KOPT-K1 (cell line): ENCODE data around the gene SLC9A6.

ENCODE experiments used
- H3K27ac ChIP-seq: fragments of 200-600 bp; sonication (generic); 2 replicates; pipeline ENCODE4 v1.5.1; 2016; ENCODE audit warnings: antibody characterized with exemption, mild to moderate bottlenecking, low read depth, low read length; ENCODE audit not compliant: poor library complexity, severe bottlenecking
- H3K36me3 ChIP-seq: fragments of 200-600 bp; sonication (generic); 2 replicates; pipeline ENCODE4 v1.5.1; 2017; ENCODE audit warnings: antibody characterized with exemption, mild to moderate bottlenecking, low read length, moderate library complexity; ENCODE audit not compliant: insufficient read depth
- H3K9me3 ChIP-seq: fragments of 200-600 bp; sonication (generic); 2 replicates; pipeline ENCODE4 v1.5.1; 2017; ENCODE audit warnings: antibody characterized with exemption, low read length, mild to moderate bottlenecking; ENCODE audit not compliant: insufficient read depth, poor library complexity, severe bottlenecking

The SLC9A6 gene

DNA sequence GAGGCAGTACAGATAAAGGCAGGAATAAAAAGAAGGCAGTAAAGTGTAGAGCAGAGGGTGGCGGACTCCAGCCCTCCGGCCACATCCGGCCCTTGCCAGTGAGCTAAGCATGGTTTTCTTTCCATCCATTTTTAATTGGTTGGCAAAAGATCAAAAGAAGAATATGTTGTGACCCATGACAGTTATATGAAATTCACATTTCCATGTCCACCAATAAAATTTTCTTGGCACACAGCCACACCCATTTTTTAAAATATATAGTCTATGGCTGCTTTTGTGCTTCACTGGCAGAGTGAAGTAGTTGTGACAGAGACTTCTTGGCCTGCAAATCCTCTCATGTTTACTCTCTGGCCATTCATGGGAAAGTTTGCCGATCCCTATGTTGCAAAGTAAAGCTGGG lies 29.8 kb downstream of the SLC9A6 start:
- Histone ChIP-seq H3K9me3 (no peaks in the 10 kb centered on the region), H3K27ac (no peak overlapping the region), H3K36me3 (peaks cover 56% of the 10 kb centered on the region)

DNA sequence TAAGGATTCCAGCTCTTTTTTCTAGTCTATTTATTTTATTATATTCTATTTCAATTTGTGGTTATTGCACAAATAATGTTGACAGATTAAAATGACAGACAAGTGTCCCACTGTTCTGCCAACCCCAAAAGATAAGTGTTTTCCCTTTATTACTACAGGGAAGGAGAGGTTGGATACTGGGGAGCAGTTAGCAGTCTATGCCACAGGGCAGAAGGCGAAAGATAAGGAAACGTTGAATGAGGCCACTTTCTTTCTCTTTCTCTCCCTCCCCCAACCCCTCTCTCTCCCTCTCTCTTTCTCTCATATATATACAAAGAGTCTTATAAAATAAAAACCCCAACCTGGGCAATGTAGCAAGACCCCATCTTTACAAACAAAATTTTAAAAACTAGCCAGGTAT lies 31.6 kb downstream of the SLC9A6 start:
- Histone ChIP-seq H3K36me3 (peaks cover 54% of the 10 kb centered on the region), H3K27ac (no peak overlapping the region), H3K9me3 (no peaks in the 10 kb centered on the region)

DNA sequence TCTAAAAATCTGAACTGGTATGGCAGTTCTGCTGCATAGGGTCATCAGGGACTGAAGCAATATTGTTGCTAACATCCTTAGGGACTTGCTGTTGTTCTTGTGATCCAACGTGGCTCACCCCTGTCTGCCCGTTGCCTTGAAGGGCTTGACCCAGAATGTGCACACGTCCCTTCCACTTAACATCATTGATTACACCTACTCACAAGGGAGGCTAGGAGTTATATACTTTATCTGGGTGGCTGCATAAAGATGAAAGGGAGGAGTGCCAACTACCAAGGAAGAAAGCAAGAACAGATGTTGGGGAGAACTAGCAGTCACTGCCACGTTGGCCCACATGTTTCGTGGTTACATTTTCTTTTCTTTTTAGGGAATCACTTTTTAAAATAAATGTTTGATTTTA lies 34.0 kb downstream of the SLC9A6 start:
- Histone ChIP-seq H3K9me3 (no peaks in the 10 kb centered on the region), H3K36me3 (peaks cover 38% of the 10 kb centered on the region), H3K27ac (no peak overlapping the region)

DNA sequence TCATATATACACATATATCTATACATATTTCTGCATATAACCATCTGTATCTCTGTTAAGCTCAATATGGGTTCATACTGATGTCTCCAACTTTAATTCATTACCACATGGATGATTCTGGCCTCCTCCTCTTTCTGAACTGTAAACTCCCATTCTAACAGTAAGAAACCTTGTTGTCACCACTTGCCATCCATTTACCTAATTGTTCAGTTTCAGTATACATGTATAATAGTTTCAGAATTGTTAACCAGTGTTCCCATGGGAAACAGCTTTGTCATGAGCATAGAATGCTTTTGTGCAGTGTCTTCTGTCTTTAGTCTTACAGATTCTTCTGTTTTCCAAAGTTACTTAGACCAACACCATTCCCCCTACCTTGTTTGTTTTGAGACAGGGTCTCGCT lies 35.9 kb downstream of the SLC9A6 start:
- no peak overlapping the region for H3K27ac ChIP-seq
- no peaks in the 10 kb centered on the region for H3K9me3 ChIP-seq
- peaks cover 38% of the 10 kb centered on the region for H3K36me3 ChIP-seq

DNA sequence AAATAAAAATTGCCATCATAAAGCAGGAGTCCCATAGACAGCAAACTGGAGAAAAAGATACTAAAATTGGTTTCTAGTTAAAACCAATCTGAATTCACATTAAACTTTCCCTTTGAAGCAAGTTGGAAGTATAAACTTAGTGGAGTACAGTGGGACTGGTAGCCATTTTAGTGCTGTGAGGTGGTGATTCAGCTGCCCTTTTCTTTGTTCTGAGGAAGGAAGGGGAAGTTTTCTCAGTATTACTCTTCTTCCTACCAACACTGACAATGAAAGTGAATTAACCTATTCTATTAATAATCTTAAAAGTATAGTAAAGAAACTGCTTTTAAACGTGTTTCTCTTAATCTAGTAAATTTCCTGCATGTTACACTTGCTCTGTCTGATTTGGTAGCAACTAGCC lies 36.7 kb downstream of the SLC9A6 start:
- H3K9me3 ChIP-seq: no peaks in the 10 kb centered on the region
- H3K36me3 ChIP-seq: peaks cover 35% of the 10 kb centered on the region
- H3K27ac ChIP-seq: no peak overlapping the region

DNA sequence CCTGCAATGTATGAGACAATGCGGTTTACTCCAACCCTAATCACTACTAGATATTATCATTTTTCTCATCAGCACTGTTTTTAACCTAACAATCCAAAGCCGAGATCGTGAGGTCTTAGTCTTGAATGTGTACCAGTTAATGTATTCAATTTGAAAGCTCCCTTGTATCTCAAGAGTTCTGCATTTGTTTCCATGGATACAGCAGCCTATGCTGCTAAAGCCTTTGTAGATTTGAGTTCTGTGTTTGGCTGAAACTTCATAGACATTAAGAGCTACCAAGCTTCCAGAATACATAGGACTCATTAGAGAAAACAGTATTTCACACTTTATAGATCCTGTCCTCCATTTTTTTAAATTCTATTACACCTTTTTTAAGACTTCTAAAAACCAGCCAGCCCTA lies 39.9 kb downstream of the SLC9A6 start:
- Histone ChIP-seq H3K36me3 (peaks cover 17% of the 10 kb centered on the region), H3K27ac (no peak overlapping the region), H3K9me3 (no peaks in the 10 kb centered on the region)

DNA sequence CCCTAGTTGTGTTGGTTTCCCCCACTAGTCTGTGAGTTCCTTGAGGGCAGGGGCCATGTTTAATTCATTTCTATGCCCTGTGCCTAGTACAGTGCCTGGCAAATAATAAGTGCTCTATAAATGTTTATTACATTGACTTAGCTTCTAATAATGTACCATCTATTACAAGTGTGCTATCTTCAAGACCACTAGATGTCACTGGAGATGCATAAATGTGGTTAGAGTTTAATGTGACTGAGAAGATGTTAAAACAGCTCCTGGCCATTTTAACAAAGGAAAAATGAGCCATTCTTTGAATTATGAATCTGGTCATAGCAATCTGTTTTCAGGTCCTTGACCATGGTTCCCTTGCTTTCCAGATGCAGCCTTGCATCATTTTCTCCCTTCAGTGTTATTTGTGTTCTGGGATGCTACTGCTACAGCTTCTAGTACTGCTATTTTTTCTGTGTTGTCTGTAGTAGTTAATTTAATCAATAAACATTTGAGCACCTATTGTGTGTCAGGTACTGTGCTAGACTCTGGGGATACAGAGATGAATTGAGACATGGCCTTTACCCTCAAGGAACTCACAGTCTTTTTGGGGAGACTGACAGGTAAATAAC lies 43.2 kb downstream of the SLC9A6 start:
- Histone ChIP-seq H3K9me3 (no peaks in the 10 kb centered on the region), H3K27ac (no peak overlapping the region), H3K36me3 (peaks cover 28% of the 10 kb centered on the region)

DNA sequence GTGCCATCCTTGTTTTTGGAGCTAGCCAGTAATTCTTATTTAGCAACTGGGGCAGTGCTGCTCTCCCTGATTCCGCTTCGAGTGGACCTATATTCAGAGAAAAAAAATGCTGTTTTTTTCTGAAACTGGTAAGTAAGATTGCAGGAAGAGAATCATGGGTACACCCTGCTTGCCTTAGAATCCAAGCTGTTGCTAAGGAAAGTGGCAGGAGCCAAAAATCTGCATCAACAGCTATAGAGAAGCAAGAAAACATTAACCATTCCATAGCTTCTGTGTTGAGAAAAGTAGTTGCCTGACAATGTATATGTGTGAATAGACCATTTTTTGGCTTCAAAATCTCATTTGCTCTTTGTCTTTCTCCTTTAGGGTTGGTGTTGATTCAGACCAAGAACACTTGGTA lies 44.5 kb downstream of the SLC9A6 start:
- H3K36me3 ChIP-seq: peaks cover 29% of the 10 kb centered on the region
- no peaks in the 10 kb centered on the region for H3K9me3 ChIP-seq
- H3K27ac ChIP-seq: no peak overlapping the region

DNA sequence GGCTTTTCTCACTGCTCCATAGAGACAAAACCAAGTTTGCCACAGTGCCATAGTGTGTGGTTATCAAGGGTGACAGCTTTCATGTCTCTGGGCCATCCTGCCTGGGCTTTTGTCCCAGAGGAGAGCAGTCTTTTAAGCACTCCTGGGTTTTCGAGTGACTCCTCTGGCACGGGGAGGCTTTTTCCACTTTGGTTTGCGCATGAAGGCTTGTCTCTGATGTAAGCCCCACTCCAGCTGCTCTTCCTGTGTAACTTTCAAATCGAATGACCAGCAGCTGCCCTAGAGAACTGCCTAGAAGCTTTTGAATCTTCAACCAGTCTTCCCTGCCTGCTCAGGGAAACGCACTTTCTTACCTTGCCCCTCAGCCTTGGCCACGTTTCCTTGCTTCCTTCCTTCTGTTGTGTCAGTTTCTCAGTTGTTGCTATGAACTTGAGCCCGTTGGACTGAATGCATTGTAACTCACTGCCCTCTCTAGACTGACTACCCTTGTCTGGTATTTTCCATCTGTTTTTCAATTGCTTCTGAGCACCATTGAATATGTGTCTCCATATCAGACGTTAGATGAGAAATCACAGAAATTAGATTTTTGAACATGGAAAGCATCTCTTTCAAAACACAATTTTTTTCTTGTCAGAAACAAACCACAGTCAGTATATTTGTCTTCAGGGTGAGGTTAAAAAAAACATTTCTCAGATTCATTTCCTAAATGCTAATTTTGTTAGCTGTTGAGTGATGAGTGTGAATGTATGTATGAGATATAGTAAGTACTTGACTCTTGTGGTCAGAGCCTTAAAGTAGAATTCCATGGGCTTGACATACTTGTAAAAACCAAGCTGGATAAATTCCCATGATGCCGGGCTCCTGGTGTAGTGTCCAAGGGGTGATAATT lies 45.3 kb downstream of the SLC9A6 start:
- no peaks in the 10 kb centered on the region for H3K9me3 ChIP-seq
- H3K27ac ChIP-seq: no peak overlapping the region

DNA sequence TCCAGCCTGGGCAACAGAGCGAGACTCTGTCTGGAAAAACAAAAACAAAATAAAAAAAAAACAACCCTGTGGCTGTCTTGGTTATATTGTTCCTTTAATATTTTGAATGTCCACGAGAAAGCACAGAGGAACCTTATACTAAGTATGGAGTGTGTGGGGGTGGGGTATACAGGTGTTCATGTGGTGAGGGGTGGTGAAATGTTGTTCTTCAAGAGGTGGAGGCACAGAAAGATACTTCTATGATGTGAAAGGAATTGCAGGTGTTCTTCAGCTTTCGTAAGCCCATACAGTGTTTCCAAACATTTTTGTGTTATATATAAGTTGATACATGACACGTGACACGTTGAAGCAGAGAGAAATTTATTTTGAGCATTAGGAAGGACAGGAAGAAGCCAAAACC lies 46.4 kb downstream of the SLC9A6 start:
- Histone ChIP-seq H3K9me3 (no peaks in the 10 kb centered on the region), H3K36me3 (peaks cover 33% of the 10 kb centered on the region), H3K27ac (no peak overlapping the region)

More for the DNA sequence above, 45.3 kb downstream of the SLC9A6 start:
- peaks cover 29% of the 10 kb centered on the region for H3K36me3 ChIP-seq

DNA sequence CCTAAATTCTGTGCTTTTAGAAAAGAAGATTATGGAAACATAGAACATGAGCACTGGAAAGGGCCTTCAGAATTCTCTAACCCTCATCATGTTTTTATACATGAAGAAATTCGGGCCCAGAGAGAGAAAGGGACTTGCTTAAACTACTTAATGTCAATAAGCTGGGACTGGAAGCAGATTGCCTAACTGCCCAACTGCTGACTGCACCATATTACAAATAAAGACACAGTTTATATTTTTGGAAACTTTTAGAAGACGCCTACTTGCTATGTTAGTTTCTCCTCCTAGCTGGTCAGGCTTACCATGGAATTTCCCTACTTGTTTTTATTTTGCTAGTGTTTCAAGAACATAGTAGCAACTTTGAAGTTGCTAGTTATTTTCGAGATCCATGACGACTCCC lies 47.1 kb downstream of the SLC9A6 start:
- H3K9me3 ChIP-seq: no peaks in the 10 kb centered on the region
- H3K36me3 ChIP-seq: peaks cover 33% of the 10 kb centered on the region
- no peak overlapping the region for H3K27ac ChIP-seq

DNA sequence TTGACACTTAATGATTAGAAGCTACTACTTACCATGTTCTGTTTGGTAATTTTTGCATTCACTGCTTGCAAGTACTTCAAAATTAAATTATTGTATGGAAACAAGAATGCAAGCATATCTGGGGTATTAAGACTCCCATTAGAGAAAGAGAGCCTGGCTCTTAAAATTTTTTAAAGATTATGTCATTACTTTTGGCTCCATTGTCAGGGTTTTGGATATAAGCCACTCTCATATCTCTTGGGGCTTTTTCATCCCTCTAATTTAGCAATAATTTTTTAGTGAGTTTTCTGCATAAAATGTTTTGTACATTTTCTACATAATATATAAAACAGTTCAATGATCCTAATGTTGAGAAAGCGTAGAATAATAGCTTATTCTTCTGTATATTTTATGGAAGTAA lies 49.4 kb downstream of the SLC9A6 start:
- Histone ChIP-seq H3K27ac (no peak overlapping the region), H3K9me3 (no peaks in the 10 kb centered on the region), H3K36me3 (peaks cover 32% of the 10 kb centered on the region)

DNA sequence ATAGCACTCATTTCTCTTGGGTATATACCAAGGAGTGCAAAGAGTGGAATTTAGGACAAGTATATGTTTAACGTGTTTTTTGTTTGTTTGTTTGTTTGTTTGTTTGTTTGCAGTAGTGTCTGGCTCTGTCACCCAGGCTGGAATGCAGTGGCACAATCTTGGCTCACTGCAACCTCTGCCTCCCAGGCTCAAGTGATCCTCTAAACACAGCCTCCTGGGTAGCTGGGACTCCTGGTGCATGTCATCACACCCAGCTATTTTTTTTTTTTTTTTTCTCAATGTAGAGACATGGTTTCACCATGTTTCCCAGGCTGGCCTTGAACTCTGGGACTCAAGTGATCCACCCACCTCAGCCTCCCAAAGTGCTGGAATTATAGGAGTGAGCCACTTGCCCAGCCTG lies 50.4 kb downstream of the SLC9A6 start:
- Histone ChIP-seq H3K27ac (no peak overlapping the region), H3K9me3 (no peaks in the 10 kb centered on the region), H3K36me3 (peaks cover 29% of the 10 kb centered on the region)

DNA sequence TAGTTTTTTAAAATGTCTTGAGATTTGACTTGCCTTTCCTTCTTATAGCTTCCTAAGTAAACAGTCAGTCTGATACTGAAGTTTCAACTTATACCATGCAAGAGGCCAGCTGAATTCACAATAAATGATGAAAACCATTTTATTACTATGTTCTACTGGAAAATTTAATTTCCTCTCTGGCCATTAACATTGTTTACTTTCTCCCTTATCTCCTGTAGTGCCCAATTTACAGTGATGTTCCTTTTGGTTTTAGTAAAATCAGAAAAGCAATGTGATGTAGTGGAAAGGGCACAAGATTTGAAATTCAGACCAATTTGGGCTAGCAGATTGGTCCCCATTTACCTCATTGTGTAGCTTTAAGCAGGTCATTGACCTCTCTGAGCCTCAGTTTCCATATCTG lies 54.2 kb downstream of the SLC9A6 start:
- Histone ChIP-seq H3K36me3 (peaks cover 20% of the 10 kb centered on the region), H3K9me3 (no peaks in the 10 kb centered on the region), H3K27ac (no peak overlapping the region)

DNA sequence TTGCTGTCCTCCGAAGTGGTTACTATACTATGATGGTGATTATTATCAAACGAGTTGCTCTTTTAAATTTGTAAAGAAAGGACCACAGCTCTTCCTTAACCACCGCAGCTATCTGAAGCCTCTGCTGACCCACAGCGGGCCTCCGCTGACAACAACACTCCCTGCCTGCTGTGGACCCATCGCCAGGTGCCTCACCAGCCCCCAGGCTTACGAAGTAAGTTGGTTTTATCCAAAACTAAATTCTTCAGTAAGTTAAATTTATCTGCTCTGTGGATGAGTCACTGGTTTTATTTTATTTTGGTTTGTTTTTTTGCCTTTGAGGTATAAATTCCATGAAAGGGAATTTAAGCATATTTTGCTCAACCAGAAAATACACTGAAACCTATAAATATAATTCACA lies 54.7 kb downstream of the SLC9A6 start:
- Histone ChIP-seq H3K9me3 (no peaks in the 10 kb centered on the region), H3K27ac (no peak overlapping the region), H3K36me3 (peaks cover 20% of the 10 kb centered on the region)
